PC-3 (cell line): ENCODE measurements around the gene NIPAL3. TPM values are rescaled to one million over a fixed set of nuclear protein-coding genes. Genes with fewer than 3 reads are reported as not detected.

Experiments
- ATAC-seq: fragments of 200-7000 bp; cut with Tn5 transposase; 2 replicates; pipeline ENCODE4 v1.9.1; 2020; ENCODE audit warnings: mild to moderate bottlenecking, moderate library complexity
- BruUV-seq: library from RNA; stranded (reverse); fragments of 400-500 nt; replicated peaks from 2 replicates; lab custom pipeline; 2021; lab: Mats Ljungman, UMichigan
- CTCF ChIA-PET: fragments of 300-600 bp; sonication (Branson Sonifier 250); formaldehyde crosslinking; loops from one replicate; lab custom pipeline; 2022; ENCODE audit warnings: antibody characterized with exemption; lab: Charles Lee
- POLR2A ChIA-PET: fragments of 300-600 bp; sonication (Branson Sonifier 250); formaldehyde crosslinking; loops from one replicate; lab custom pipeline; 2022; ENCODE audit warnings: antibody characterized with exemption; ENCODE audit not compliant: unreplicated experiment; lab: Charles Lee
- DNase-seq: peaks from one replicate; pipeline ENCODE4 v3.0.0-alpha.2; 2015
- H2AFZ ChIP-seq: fragments of 300-600 bp; sonication (generic); 2 replicates; pipeline ENCODE4 v1.6.0; 2016; ENCODE audit warnings: antibody characterized with exemption, low read length
- H3F3A ChIP-seq: fragments of 300-600 bp; sonication (generic); one replicate; pipeline ENCODE4 v1.6.0; 2017; ENCODE audit warnings: antibody characterized with exemption, low read length, control low read depth, mild to moderate bottlenecking; ENCODE audit not compliant: unreplicated experiment
- H3K27ac ChIP-seq: fragments of 300-600 bp; sonication (generic); 2 replicates; pipeline ENCODE4 v1.5.1; 2016; ENCODE audit warnings: mild to moderate bottlenecking, low read length
- H3K27me3 ChIP-seq: fragments of 300-600 bp; sonication (generic); 2 replicates; pipeline ENCODE4 v1.6.1; 2016; ENCODE audit warnings: low read length, mixed read lengths
- H3K36me3 ChIP-seq: fragments of 300-600 bp; sonication (generic); 2 replicates; pipeline ENCODE4 v1.6.1; 2016; ENCODE audit warnings: low read depth, mixed run types, low read length, mixed read lengths
- H3K4me1 ChIP-seq: fragments of 300-600 bp; sonication (generic); 2 replicates; pipeline ENCODE4 v1.5.1; 2016; ENCODE audit warnings: low read length; ENCODE audit not compliant: insufficient read depth
- H3K4me2 ChIP-seq: fragments of 300-600 bp; sonication (generic); 2 replicates; pipeline ENCODE4 v1.6.0; 2016; ENCODE audit warnings: low read length
- H3K4me3 ChIP-seq: fragments of 300-600 bp; sonication (generic); 2 replicates; pipeline ENCODE4 v1.5.1; 2016; ENCODE audit warnings: mild to moderate bottlenecking, low read length, mixed read lengths
- H3K79me2 ChIP-seq: fragments of 300-600 bp; sonication (generic); 2 replicates; pipeline ENCODE4 v1.6.1; 2017; ENCODE audit warnings: low read length, mixed read lengths
- H3K9ac ChIP-seq: fragments of 300-600 bp; sonication (generic); 2 replicates; pipeline ENCODE4 v1.6.0; 2016; ENCODE audit warnings: mild to moderate bottlenecking, low read length
- H3K9me2 ChIP-seq: fragments of 300-600 bp; sonication (generic); replicated peaks from 2 replicates; pipeline ENCODE4 v1.6.1; 2016; ENCODE audit warnings: mixed run types, low read length, mixed read lengths
- H3K9me3 ChIP-seq: fragments of 300-600 bp; sonication (generic); 2 replicates; pipeline ENCODE4 v1.6.1; 2016; ENCODE audit warnings: low read length, mixed read lengths
- H4K20me1 ChIP-seq: fragments of 300-600 bp; sonication (generic); 2 replicates; pipeline ENCODE4 v1.6.1; 2016; ENCODE audit warnings: low read length, mixed read lengths
- CTCF ChIP-seq: fragments of 300-600 bp; sonication (generic); conservative IDR thresholded peaks from 2 replicates; pipeline ENCODE4 v1.5.1; 2017; ENCODE audit warnings: antibody characterized with exemption, low read depth, mild to moderate bottlenecking, low read length
- EZH2 ChIP-seq: fragments of 300-600 bp; sonication (generic); IDR thresholded peaks from one replicate; pipeline ENCODE4 v1.6.1; 2017; ENCODE audit warnings: antibody characterized with exemption, mild to moderate bottlenecking, low read length; ENCODE audit not compliant: unreplicated experiment
- EZH2phosphoT487 ChIP-seq: fragments of 300-600 bp; sonication (generic); IDR thresholded peaks from 2 replicates; pipeline ENCODE4 v1.6.1; 2018; ENCODE audit warnings: mild to moderate bottlenecking, antibody characterized with exemption, low read length, borderline replicate concordance
- intact Hi-C: fragments of 100-400 bp; cut with micrococcal nuclease; formaldehyde crosslinking; loops from 2 replicates; pipeline ENCODE4 v1.9.0; 2023
- total RNA-seq: library from RNA; depleted of rRNA; stranded (reverse); fragments of >200 nt; gene quantifications from 2 replicates; pipeline ENCODE4 v1.2.3, GENCODE V29; 2014

The NIPAL3 gene
- total RNA-seq, 1 experiment from 2014 or later, result 35.2 TPM

- no peak for DNase-seq
- Histone ChIP-seq H3K4me3 (no peak overlapping the region), H4K20me1 (no peaks in the 10 kb centered on the region), H3K79me2 (no peaks in the 10 kb centered on the region), H3F3A (no peaks in the 10 kb centered on the region), H3K9me2 (no peaks in the 10 kb centered on the region), H3K4me1 (peaks cover 30% of the 10 kb centered on the region), H3K27ac (peak overlapping the region; percentile 96), H3K9me3 (no peaks in the 10 kb centered on the region), H3K9ac (no peak overlapping the region), H2AFZ (no peak overlapping the region), H3K36me3 (peaks cover 1% of the 10 kb centered on the region; the same call in 1 of the 2 replicates), H3K4me2 (no peak overlapping the region), H3K27me3 (no peaks in the 10 kb centered on the region)
- no TSS peak for BruUV-seq
- ChIA-PET CTCF (interaction anchor here (0.6 kb wide), 1 partner anchor 17 kb away, joined by 3 read pairs; no protein-coding TSS in a partner anchor), POLR2A (interaction anchor here (0.6 kb wide), 1 partner anchor 29 kb away, joined by 3 read pairs; no protein-coding TSS in a partner anchor)
- ATAC-seq, result no peak
- TF ChIP-seq EZH2 (no peak), EZH2phosphoT487 (no peak), CTCF (no peak)
- intact Hi-C loops, result loop anchor here (2.0 kb wide), 1 partner anchor 17 kb away; no protein-coding TSS in a partner anchor
Observed at GRCh38 chr1:24373710-24374109, 41.9 kb upstream of the NIPAL3 start.

- H3K27ac ChIP-seq, result peak overlapping the region; percentile 96
- CTCF ChIA-PET, result interaction anchor here (0.6 kb wide), 1 partner anchor 171 kb away, joined by 3 read pairs; no protein-coding TSS in a partner anchor
- DNase-seq (peak; percentile 92), ATAC-seq (peak; percentile 90)
- POLR2A ChIA-PET, result interaction anchor here (0.5 kb wide), 1 partner anchor 61 kb away, joined by 3 read pairs; no protein-coding TSS in a partner anchor
- BruUV-seq, result TSS peak; percentile 93
- peak overlapping the region; percentile 43; the same call in 1 of the 2 replicates for H2AFZ ChIP-seq
- no peak for TF ChIP-seq CTCF
- TF ChIP-seq EZH2, result no peak
- no peak for TF ChIP-seq EZH2phosphoT487
- no peaks in the 10 kb centered on the region for H3K9me2 ChIP-seq
- H3K79me2 ChIP-seq, result no peaks in the 10 kb centered on the region
- no peaks in the 10 kb centered on the region for H3K27me3 ChIP-seq
- H3K4me2 ChIP-seq, result peak overlapping the region; percentile 78
- intact Hi-C loops, result loop anchor here (2.0 kb wide), 1 partner anchor 16 kb away; no protein-coding TSS in a partner anchor
- peak overlapping the region; percentile 71 for H3K9ac ChIP-seq
- H3K9me3 ChIP-seq, result no peaks in the 10 kb centered on the region
- H4K20me1 ChIP-seq, result no peaks in the 10 kb centered on the region
- H3K4me3 ChIP-seq, result peak overlapping the region; percentile 46
- H3K36me3 ChIP-seq, result peaks cover 5% of the 10 kb centered on the region; the same call in 1 of the 2 replicates
- peaks cover 38% of the 10 kb centered on the region for H3K4me1 ChIP-seq
- no peaks in the 10 kb centered on the region for H3F3A ChIP-seq
Observed at GRCh38 chr1:24374891-24375786, 40.5 kb upstream of the NIPAL3 start.
